ENCODE data around the gene TFEB. TPM values are rescaled to one million over a fixed set of nuclear protein-coding genes. Genes with fewer than 3 reads are reported as not detected.

TFEB gene
- total RNA-seq, 2 donors from 2014 or later: 4.9 to 10.1 TPM

DNA sequence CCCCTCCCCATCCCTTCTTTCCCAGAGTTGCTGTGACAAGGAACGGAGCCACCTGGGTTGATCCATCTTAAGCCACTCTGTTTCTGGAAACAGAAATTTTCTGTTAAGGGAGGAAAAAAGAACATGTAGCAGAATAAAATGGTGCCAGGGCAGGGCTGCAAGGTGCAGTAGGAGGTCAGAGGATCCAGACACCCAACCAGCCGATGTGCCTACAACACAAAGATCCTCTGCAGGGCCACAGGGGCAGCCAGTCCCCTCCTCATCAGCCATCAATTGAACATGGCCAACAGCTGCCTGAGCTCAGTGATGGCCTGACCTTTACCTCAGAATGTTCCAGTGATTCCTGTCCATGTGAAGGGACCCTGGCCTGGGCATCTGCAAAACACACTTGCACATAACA lies 85.3 kb downstream of the TFEB start:
- Histone ChIP-seq H3K4me1 (no peaks in the 10 kb centered on the region), H3K27ac (no peak overlapping the region), H3K9me3 (no peaks in the 10 kb centered on the region), H3K4me3 (no peak overlapping the region), H3K27me3 (no peaks in the 10 kb centered on the region), H3K36me3 (replicated peaks in 1 of 2; ENCODE audit: insufficient read depth in 1 of 2, low read depth in 2 of 2) (no peaks in the 10 kb centered on the region)
- intact Hi-C loops (cut with DNase I): no loop called here
- DNase-seq (no peak), ATAC-seq (no peak)
- WGBS, 2 donors: 77 to 89% methylated on average over 2 of the region's 2 CpGs
- TF ChIP-seq, protein P1, sequence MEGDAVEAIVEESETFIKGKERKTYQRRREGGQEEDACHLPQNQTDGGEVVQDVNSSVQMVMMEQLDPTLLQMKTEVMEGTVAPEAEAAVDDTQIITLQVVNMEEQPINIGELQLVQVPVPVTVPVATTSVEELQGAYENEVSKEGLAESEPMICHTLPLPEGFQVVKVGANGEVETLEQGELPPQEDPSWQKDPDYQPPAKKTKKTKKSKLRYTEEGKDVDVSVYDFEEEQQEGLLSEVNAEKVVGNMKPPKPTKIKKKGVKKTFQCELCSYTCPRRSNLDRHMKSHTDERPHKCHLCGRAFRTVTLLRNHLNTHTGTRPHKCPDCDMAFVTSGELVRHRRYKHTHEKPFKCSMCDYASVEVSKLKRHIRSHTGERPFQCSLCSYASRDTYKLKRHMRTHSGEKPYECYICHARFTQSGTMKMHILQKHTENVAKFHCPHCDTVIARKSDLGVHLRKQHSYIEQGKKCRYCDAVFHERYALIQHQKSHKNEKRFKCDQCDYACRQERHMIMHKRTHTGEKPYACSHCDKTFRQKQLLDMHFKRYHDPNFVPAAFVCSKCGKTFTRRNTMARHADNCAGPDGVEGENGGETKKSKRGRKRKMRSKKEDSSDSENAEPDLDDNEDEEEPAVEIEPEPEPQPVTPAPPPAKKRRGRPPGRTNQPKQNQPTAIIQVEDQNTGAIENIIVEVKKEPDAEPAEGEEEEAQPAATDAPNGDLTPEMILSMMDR (IDR thresholded peaks at IDR 0.05): no peak
- TF ChIP-seq POLR2A (IDR thresholded peaks at IDR 0.05): no peak

DNA sequence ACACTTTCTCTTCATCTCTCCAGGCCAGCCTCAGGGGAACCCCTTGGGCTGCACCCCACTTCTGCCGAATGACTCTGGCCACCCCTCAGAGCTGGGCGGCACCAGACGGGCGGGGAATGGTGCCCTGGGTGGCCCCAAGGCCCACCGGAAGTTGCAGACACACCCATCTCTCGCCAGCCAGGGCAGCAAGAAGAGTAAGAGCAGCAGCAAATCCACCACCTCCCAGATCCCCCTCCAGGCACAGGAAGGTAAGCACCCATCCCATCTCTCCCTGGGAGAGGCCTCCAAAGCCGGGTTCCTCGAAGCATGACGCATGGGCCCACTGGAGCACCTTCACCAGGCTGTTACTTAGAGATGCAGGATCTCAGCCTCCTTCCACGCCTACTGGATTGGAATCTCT lies 85.8 kb downstream of the TFEB start:
- Histone ChIP-seq H3K4me1 (no peaks in the 10 kb centered on the region), H3K27me3 (no peaks in the 10 kb centered on the region), H3K9me3 (no peaks in the 10 kb centered on the region), H3K36me3 (replicated peaks in 1 of 2; ENCODE audit: insufficient read depth in 1 of 2, low read depth in 2 of 2) (no peaks in the 10 kb centered on the region), H3K27ac (no peak overlapping the region), H3K4me3 (no peak overlapping the region)
- ATAC-seq (no peak), DNase-seq (no peak)
- 87 to 88% methylated on average over 10 of the region's 10 CpGs for WGBS, 2 donors
- TF ChIP-seq, protein P1 (IDR thresholded peaks at IDR 0.05): no peak
- TF ChIP-seq POLR2A (IDR thresholded peaks at IDR 0.05): no peak
- intact Hi-C loops (cut with DNase I): no loop called here

DNA sequence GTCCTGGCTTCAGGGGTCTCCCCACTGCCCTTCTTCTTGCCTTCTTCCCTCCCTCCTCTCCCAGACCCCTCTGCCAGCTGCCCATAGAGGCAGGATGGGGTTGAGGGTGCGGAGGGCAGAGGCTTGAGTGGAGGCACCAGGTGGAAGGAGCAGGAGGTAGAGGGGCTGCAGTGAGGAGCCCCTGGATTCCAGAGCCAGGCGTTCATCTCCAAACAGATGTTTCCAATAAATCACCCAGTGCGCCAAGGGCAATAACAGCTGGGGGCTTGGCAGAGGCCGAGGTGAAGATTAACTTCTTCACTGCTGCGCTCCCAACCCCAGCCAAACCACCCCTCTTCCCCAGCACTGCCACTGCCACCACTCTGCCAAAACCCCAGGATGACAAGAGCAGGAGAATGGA lies 86.5 kb downstream of the TFEB start:
- DNase-seq: no peak
- Histone ChIP-seq H3K36me3 (replicated peaks in 1 of 2; ENCODE audit: insufficient read depth in 1 of 2, low read depth in 2 of 2) (no peaks in the 10 kb centered on the region), H3K4me3 (no peak overlapping the region), H3K27me3 (no peaks in the 10 kb centered on the region), H3K27ac (no peak overlapping the region), H3K4me1 (no peaks in the 10 kb centered on the region), H3K9me3 (no peaks in the 10 kb centered on the region)
- 70 to 76% methylated on average over 5 of the region's 5 CpGs for WGBS, 2 donors
- no peak for ATAC-seq
- intact Hi-C loops (cut with DNase I): no loop called here
- no peak for TF ChIP-seq POLR2A (IDR thresholded peaks at IDR 0.05)
- TF ChIP-seq, protein P1 (IDR thresholded peaks at IDR 0.05): no peak

DNA sequence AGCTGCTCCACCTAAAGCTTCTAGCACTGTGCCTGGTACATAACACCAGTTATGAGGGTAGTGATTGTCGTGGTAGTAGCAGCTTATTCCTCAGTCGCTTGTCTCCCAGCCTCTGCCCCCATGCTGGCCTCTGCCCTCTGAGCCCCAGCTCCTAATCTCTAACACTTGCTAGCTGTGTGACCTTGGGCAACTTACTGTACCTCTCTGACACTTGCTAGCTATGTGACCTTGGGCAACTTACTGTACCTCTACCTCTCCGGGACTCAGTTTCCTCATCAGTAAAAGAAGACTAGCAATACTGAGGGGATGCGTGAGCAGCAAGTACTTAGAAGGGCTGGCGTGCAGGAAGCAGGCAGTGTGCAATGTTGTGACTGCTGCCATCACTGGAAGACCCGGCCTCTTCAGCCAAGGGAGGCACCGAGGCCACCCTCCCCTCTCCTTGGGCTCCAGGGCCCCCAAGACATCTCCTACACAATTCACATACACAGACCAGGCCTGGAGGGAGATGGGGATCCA lies 87.3 kb downstream of the TFEB start:
- intact Hi-C loops (cut with DNase I): no loop called here
- Histone ChIP-seq H3K4me1 (no peaks in the 10 kb centered on the region), H3K9me3 (no peaks in the 10 kb centered on the region), H3K36me3 (replicated peaks in 1 of 2; ENCODE audit: insufficient read depth in 1 of 2, low read depth in 2 of 2) (no peaks in the 10 kb centered on the region), H3K4me3 (no peak overlapping the region), H3K27me3 (no peaks in the 10 kb centered on the region), H3K27ac (no peak overlapping the region)
- WGBS, 2 donors: 63 to 69% methylated on average over 6 to 7 of the region's 7 CpGs
- TF ChIP-seq, protein P1 (IDR thresholded peaks at IDR 0.05): no peak
- no peak for TF ChIP-seq POLR2A (IDR thresholded peaks at IDR 0.05)
- ATAC-seq: no peak
- no peak for DNase-seq

DNA sequence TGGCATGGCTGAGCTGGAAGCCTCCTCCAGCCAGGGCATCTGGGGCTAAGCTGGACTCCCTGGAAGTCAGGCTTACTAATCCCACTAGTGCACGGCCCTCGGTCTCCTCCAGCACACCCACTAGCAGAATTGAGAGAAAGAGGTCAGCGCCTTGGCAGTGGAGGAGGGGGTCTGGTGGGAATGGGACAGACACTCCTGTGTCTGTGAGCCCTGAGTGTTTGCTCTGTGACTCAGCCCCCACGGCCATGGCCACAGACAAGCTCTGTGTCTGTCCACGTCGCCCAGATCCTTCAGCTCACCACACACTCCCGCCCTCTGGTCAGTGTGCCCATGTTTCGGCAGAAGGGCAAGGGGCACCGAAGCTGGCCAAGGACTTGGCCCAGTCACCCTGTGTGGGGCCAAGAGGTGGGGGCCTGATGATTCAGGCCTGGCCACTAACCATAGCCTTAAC lies 88.3 kb downstream of the TFEB start:
- intact Hi-C loops (cut with DNase I): no loop called here
- ATAC-seq: no peak

More for the DNA sequence above, 88.3 kb downstream of the TFEB start:
- no peak overlapping the region for H3K4me3 ChIP-seq
- whole genome bisulfite sequencing, 2 donors: 86% methylated on average over 9 of the region's 9 CpGs; no CpG with 5 or more reads in 1 of the 2 donors
- no peaks in the 10 kb centered on the region for H3K36me3 ChIP-seq (replicated peaks in 1 of 2; ENCODE audit: insufficient read depth in 1 of 2, low read depth in 2 of 2)
- no peaks in the 10 kb centered on the region for H3K27me3 ChIP-seq
- H3K9me3 ChIP-seq: no peaks in the 10 kb centered on the region
- H3K4me1 ChIP-seq: no peaks in the 10 kb centered on the region
- no peak overlapping the region for H3K27ac ChIP-seq
- no peak for DNase-seq
- TF ChIP-seq, protein P1 (IDR thresholded peaks at IDR 0.05): no peak
- no peak for TF ChIP-seq POLR2A (IDR thresholded peaks at IDR 0.05)
